ENCODE measurements around the gene RAB33B.
"Not testable (repeated sequence)": the region's sequence is repeated elsewhere in the genome, so short reads cannot be mapped to it uniquely, and the experiment has no call there.

RAB33B gene

DNA sequence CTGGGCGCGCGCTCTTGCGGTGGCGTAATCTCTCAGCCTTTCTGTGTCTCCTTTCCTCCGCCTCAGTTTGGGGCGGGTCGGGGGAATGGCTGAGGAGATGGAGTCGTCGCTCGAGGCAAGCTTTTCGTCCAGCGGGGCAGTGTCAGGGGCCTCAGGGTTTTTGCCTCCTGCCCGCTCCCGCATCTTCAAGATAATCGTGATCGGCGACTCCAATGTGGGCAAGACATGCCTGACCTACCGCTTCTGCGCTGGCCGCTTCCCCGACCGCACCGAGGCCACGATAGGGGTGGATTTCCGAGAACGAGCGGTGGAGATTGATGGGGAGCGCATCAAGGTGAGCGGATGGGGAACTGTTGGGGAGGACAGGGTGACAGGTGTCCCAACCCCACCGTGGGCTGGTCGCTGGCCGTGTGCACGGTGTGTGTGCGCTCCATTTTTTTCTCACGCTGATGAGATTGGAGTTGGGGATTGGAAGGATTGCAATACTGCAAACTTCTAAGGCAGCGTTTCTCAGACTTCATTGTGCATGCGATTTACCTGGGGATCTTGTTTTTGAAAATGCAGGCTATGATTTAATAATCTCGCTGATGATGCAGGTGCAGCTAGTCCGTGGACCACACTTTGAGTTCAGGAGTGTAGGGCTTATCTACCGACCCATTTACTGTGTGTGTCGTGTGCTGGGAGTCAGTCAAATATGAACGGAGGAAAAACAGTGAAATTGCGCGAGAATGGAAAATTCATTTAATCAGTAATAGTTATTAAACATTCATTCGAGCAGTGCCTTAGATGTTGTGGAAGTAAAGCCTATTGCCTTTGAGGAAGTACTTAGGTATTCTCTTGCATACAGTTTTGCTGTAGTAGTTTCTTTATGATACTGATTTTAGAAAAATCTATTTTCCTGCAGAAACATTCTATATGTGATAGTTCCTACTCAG, at the start of gene RAB33B:
Gene RAB33B, plus strand, starts transcription at position 11 of the 935 bp plus-strand sequence. Its CDS starts 75 bp downstream, at position 86.
- no peak for DNase-seq

DNA sequence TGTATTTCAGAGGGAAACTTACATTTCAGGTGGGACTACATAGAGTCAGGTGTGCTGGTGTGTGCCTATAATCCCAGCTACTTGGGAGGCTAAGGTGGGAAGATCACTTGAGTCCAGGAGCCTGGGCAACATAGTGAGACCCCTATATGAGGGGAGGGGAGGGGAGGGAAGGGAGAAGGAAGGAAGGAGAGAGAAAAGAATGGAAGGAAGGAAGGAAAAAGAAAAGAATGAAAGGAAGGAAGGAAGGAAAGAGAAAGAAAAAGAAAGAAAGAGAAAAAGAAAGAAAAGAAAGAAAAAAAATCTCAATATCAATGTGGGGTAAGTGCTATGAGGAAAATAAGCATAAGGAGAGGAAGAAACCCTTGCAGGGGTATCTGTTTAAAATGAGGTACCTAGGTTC, 43.6 kb upstream of the RAB33B start:
- no peak for DNase-seq

DNA sequence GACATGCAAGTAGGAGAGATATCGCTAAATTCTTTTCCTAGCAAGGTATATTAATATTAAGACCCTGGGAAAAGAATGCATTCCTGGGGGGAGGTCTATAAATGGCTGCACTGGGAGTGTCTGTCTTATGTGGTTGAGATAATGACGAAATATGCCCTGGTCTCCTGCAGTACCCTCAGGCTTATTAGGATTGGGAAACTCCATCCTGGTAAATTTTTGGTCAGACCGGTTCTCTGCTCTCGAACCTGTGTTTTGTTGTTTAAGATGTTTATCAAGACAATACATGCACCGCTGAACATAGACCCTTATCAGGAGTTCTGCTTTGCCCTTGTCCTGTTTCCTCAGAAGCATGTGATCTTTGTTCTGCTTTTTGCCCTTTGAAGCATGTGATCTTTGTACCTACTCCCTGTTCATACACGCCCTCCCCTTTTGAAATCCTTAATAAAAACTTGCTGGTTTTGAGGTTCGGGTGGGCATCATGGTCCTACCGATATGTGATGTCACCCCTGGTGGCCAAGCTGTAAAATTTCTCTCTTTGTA, 39.2 kb upstream of the RAB33B start:
- DNase-seq: not testable (repeated sequence)

DNA sequence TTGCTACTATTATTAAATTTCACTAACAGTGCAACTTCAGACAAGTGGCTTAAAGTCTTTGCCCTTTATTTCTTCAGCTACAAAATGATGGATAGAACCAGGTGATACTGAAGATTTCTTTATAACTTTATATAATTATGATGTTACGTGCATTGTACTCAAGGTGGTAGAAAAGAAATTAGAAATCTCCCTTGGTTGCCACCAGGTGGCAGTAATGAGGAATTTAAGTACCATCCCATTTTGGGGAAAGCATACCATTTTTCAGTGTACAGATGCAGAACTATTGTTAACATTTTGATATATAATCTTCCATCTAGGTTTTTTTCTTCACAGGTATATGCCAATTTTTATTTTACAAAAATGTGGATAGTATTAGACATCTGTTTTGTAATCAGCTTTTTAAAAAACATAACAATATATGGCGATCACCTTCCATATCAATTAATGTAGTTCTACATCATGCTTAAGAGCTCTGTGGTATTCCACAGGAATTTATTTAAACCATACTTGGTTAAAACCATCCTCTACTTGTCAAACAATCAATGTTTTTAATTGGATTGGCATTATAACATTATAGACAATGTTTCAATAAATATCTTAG, 37.7 kb upstream of the RAB33B start:
- DNase-seq: no peak

DNA sequence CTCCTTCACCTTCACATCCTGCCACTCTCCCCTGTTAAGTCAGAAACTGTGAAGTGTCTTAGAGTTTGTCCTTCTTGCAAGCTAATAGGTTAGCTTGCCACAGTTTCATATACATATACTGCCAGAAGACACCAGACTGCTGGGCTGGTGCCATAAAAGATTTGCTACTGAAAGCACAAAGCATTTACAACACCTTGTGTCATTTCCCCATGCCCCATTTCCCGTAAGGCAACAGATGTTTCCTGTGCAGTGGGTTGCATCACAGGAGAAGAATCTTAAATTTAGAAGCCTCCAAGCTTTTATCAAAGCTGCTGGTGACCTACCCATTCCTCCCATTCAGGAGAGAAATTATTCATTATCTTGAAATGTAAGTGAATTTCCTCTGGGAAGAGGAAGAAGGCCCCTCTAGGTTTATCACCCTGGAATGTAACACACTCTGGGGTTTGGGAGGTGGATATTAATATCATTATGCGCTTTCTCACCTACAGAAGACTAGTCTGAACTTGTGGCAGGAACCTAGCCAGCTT, 34.5 kb upstream of the RAB33B start:
- DNase-seq: no peak

DNA sequence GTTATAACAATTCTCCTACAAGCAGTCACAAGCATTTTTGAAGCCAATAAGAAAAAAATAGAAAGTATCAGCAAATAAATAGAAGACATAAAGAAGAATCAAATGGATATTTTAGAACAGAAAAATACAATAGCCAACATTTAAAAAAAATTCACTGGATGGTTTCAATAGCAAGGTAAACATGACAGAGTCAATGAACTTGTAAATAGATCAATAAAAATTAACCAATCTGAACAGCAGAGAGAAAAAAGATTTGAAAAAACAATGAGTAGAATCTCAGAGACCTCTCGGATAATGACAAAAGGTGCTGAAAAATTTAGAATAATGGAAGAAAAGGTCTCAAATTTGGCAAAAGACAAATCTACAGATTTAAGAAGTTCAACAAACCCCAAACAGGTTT, 33.3 kb upstream of the RAB33B start:
- no peak for DNase-seq

DNA sequence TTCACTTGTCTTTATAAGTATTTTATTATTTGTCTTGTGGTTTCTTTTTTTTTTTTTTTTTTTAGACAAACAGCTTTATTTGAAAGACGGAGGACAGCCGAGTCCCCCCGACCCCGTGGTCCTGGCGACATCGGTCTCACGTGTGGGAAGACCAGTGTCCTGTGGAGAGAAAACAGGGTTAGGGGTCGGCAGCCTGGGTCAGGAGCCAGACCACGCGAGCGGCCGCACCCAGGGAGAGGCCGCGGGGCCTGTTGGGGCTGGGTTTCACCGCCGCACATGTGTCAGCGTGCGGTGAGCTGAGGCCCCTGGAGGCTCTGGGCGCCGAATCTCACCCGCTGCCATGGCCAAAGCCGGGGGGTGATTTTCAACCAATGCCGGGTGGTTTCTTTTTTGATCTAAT, 17.8 kb upstream of the RAB33B start:
- DNase-seq: no peak

DNA sequence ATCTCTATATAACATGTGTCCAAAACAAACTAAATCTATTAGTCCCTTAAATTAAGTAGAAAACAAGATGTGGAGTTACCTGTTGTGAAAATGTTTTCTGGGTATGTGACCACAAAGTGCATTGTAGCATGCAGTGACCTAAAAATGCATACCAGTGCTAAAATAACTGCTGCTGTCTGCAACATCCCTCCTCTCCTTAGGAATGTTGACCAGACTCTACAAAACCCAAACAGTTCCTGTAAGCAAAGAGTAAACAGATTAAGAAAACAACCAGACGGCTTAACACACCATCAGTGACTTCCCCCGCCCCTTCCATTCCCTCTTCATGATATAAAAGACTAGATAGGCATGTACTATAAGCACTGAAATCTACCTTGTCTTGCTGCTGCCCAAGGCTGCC, 15.8 kb upstream of the RAB33B start:
- no peak for DNase-seq

DNA sequence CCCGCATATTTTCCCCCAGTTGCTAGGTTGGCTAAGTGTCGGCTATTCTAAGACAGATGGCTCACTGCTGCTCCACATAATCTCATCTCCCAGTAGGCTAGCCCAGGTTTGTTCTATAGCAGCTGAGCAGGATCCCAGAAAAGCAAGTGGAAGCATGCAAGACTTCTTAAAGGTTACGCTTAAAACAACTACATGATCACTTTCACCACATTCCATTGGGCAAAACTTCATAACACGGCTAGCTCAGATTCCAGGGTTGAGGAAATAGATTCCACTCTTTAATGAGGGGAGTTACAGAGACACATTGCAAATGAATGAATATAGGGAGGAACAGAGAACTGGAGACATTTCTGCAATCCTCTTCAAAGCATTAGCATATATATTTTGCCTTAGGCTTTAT, 12.9 kb upstream of the RAB33B start:
- no peak for DNase-seq

DNA sequence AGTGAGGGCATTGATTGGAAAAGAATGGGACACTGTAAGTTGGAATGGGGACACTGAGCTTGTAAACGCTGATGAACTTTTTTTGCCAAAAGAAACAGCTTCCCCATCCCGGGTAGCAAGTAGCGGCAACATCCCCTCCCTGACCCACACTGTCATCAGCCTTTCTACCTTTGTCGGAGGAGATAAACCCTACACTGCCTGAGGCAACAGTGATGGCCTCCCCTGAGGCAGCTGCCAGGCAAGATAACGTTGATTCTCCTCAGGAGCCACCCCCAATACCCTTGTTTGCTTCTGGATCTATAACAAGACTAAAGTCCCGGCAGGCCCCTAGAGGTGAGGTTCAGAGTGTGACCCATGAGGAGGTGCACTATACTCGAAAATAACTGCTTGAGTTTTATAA, 10.3 kb upstream of the RAB33B start:
- no peak for DNase-seq

DNA sequence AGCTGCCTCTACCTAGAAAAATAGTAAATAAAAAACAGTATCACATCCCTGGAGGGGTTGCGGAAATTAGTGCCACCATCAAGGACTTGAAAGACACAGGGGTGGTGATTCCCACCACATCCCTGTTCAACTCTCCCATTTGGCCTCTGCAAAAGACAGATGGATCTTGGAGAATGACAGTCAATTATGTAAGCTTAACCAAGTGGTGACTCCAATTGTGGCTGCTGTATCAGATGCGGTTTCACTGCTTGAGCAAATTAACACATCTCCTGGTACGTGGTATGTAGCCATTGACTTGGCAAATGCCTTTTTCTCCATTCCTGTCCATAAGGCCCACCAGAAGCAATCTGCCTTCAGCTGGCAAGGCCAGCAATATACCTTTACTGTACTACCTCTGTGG, 9.0 kb upstream of the RAB33B start:
- not testable (repeated sequence) for DNase-seq

DNA sequence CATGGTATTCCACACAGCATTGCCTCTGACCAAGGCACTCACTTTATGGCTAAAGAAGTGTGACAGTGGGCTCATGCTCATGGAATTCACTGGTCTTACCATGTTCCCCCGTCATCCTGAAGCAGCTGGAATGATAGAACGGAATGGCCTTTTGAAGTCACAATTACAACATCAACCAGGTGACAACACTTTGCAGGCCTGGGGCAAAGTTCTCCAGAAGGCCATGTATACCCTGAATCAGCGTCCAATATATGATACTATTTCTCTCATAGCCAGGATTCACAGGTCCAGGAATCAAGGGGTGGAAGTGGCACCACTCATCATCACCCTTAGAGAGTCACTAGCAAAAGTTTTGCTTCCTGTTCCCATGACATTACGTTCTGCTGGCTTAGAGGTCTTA, 6.8 kb upstream of the RAB33B start:
- DNase-seq: not testable (repeated sequence)

DNA sequence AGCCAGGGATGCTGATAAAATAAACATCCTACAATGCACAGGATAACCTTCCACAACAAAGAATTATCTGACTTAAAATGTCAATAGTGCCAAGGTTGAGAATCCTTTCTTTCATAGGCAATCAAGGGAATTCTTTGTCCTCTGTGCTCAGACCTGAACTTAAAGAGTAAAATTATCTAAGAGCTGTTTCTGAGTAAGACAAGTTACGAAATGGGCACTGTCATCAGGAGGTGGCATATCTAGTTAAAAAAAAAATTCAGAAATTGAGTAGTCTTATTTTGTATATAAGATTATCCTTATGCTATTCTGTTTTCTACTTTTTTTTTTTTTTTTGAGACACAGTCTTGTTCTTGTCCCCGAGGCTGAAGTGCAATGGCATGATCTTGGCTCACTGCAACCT, 3.3 kb upstream of the RAB33B start:
- no peak for DNase-seq

DNA sequence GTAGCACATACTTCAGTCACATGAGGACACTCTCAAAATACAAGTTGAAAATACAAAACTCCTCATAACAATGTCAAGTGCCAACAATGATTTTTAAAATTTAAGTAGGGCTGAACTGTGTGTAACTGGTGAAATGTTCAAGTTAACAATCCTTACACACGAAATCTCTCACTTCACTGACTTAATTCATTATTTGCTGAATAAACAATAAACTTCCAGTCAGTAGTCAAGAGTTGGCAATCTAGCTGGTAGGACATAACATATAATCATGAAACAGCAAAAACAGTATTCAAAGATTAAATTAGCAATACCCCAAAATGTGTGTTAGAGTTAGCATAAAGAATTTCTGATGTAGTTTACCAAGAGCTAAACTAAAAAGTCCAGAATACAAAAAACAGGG, 1.9 kb upstream of the RAB33B start:
- DNase-seq: no peak

DNA sequence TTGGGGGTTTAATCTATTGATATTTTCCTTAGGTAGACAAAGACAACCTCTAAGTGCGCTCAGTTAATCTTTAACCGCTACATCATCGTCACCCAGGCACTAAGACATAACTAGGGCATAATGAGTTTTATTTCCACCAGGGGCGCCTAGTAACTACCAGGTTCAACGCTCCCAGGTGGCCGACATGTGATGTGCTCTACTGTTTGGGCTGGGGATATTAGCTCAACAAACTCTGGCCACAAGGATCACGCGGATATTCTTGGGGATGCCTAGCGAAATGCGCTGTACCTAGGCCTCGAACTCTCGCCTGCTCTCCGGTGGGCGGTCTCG, 915 bp upstream of the RAB33B start:
- no peak for DNase-seq

DNA sequence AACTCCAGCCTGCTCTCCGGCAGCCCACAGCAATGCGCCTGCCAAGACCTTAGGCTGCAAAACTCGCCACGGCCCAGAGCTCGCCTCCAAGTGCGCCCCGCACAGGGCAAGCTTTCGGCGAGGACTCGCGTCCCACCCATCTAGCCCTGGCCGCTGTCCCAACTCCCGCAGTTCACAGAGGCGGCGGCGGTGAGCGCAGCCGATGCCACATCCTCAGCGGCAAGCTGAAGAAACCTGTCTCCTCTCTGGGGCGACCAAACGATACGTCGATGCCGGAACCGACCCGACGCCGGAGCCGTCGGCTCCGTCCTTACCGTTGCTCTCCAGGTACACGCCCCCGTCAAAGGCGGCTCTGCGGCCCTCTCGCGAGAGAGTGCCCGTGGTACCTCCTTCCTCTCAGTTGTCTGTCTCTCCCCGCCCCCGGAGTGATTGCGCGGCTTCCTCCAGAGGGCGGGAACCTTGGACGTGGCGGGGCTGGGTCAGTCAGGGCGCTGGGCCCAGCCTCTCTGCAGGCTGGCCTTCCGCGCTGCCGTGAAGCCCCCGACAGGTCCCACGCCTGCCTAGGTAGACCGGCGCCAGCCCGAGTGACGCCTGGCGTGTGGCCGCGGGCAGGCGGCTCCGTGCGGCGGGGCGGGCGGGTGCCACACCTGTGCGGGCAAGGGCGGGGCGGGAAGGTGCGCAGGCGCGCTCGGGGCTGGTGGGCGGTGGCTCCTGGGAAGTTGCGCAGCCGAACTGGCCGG, 380 bp upstream of the RAB33B start:
- peak; percentile 38 for DNase-seq

DNA sequence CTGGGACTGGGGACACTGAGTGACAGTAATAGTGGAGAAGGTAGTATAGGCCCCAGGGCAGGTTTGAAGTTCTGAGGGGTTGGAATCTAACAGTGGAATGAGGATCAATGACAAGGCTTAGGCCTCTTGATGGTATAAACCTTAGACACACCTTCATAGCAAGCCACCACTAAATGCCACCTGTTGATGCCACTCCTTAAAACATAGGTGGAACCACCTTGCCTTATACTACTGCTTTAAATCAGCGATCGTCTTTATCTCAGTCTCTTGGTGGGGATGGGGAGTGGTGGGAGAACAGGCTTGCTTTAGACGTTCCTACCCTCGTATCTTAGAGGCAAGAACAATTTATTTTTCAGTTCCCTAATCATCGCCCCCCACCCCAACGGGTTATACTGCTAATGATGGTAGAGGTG, 1.2 kb downstream of the RAB33B start:
- DNase-seq: no peak

DNA sequence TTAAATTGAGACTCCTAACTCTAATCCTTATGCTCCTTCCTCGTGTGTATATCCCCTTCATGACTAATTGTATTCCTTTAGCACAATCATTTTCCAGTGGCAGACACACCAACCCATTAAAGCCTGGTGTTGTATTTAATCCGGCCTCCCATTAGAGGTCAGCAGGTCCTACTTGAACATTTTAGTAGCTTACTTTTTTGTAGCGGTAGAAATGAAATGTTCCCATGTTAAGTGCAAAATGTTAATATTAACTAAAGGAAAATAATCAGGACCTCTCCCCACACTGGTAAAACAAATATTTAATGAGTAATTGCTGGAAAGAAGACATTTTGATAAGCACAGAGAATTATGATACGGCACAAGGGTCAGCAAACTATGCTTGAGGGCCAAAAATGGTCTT, 3.4 kb downstream of the RAB33B start:
- DNase-seq: no peak

DNA sequence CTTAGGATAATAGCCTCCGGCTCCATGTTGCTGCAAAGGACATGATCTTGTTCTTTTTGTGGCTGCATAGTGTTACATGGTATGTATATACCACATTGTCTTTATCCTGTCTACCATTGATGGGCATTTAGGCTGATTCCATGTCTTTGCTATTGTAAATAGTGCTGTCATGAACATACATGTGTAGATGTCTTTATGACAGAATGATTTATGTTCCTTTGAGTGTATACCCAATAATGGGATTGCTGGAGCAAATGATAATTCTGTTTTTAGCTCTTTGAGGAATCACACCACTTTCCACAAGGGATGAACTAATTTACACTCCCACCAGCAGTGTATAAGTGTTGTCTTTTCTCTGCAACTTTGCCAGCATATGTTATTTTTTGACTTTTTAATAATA, 4.6 kb downstream of the RAB33B start:
- DNase-seq: no peak

DNA sequence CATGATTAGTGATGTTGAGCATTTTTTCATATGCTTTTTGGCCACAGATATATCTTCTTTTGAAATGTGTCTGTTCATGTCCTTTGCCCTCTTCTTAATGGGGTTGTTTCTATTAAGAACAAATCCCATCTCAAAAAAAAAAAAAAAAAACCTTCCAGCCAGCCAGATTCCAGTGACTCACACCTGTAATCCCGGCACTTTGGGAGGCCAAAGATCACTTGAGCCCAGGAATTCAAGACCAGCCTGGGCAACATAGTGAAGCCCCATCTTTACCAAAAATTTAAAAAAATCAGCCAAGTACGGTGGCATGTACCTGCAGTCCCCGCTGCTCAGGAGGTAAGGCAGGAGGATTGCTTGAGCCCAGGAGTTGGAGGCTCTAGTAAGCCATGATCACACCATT, 5.1 kb downstream of the RAB33B start:
- no peak for DNase-seq

DNA sequence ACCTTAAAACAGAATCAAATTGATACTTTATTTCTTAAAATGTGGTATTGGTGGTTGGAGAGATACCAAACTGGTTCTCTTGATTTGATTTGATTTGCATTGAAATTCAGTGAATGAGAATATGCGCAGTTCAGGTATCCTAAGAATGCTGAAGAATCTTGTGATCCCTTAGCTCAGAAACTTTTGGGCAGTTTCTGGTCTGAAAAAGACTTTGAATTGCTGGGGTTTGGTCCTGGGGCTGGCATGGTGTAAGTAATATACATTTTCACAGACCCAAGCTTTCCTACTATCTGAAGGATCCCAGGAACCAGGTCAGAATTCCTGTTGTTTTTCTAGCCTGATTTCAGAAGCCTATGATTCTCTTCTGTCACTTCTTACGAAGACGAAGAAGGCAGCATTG, 6.6 kb downstream of the RAB33B start:
- no peak for DNase-seq

DNA sequence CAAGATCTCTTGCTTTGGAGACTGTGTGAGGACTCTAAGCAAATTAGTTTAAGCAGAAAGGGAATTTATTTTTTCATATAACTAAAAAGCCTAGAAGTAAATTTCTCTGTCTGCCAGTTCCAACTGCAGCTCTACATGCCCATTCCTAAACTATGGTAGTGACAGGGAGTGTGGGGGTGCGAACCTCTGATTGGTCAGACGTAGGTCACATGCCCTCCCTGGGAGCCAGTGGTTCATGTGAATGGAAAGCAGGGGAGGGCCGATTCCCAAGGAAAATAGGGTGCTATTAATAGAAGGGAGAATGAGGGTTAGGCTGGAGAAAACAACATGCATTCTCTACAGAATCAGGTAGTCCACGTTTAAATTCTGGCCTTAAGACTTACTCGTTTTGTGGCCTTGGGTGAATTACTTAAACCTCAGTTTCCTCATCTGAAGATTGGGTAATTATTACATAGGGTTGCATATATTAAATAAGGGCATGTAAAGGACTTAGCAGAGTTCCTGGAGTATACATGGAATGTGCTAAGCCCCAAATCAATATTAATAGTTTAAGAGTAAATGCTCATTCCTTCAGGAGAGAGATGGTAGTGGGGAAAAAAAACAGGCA, 7.2 kb downstream of the RAB33B start:
- DNase-seq: no peak

DNA sequence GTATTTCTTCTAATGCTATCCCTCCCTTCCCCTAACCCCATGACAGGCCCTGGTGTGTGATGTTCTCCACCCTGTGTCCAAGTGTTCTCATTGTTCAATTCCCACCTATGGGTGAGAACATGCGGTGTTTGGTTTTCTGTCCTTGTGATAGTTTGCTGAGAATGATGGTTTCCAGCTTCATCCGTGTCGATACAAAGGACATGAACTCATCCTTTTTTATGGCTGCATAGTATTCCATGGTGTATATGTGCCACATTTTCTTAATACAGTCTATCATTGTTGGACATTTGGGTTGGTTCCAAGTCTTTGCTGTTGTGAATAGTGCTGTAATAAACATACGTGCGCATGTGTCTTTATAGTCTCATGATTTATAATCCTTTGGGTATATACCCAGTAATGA, 10.6 kb downstream of the RAB33B start:
- not testable (repeated sequence) for DNase-seq
